NK-92 (cell line): ENCODE measurements around the gene ANKHD1.
"Not testable (repeated sequence)": the region's sequence is repeated elsewhere in the genome, so short reads cannot be mapped to it uniquely, and the experiment has no call there.

ENCODE experiments used
- DNase-seq: peaks from one replicate; lab custom pipeline; 2025; ENCODE audit not compliant: unreplicated experiment; lab: John Stamatoyannopoulos, UW

ANKHD1 gene

GRCh38 chr5:140420226-140420570 lies 18.6 kb downstream of the ANKHD1 start:
- no peak for DNase-seq

GRCh38 chr5:140420665-140421361 lies 19.2 kb downstream of the ANKHD1 start:
- DNase-seq: no peak

- not testable (repeated sequence) for DNase-seq
Measured at GRCh38 chr5:140421375-140421774, 19.7 kb downstream of the ANKHD1 start.

- DNase-seq: no peak
Measured at GRCh38 chr5:140423609-140424008, 22.0 kb downstream of the ANKHD1 start.

- DNase-seq: no peak
Measured at GRCh38 chr5:140424135-140424534, 22.5 kb downstream of the ANKHD1 start.

GRCh38 chr5:140427726-140428125 lies 26.1 kb downstream of the ANKHD1 start:
- DNase-seq: not testable (repeated sequence)

- no peak for DNase-seq
Measured at GRCh38 chr5:140429724-140430123, 28.1 kb downstream of the ANKHD1 start.

- DNase-seq: no peak
Measured at GRCh38 chr5:140432212-140432611, 30.6 kb downstream of the ANKHD1 start.

- no peak for DNase-seq
Measured at GRCh38 chr5:140432916-140433315, 31.3 kb downstream of the ANKHD1 start.

GRCh38 chr5:140457368-140457767 lies 55.7 kb downstream of the ANKHD1 start:
- not testable (repeated sequence) for DNase-seq

GRCh38 chr5:140466981-140467742 lies 65.5 kb downstream of the ANKHD1 start:
- no peak for DNase-seq

- no peak for DNase-seq
Measured at GRCh38 chr5:140468188-140468587, 66.6 kb downstream of the ANKHD1 start.

- DNase-seq: no peak
Measured at GRCh38 chr5:140469259-140469658, 67.6 kb downstream of the ANKHD1 start.

GRCh38 chr5:140480310-140481014 lies 78.8 kb downstream of the ANKHD1 start:
- DNase-seq: no peak

GRCh38 chr5:140481758-140482157 lies 80.1 kb downstream of the ANKHD1 start:
- DNase-seq: no peak

- DNase-seq: no peak
Measured at GRCh38 chr5:140483055-140483454, 81.4 kb downstream of the ANKHD1 start.

GRCh38 chr5:140488141-140488540 lies 86.5 kb downstream of the ANKHD1 start:
- DNase-seq: not testable (repeated sequence)

- DNase-seq: no peak
Measured at GRCh38 chr5:140488914-140489313, 87.3 kb downstream of the ANKHD1 start.

GRCh38 chr5:140497897-140498296 lies 96.3 kb downstream of the ANKHD1 start:
- DNase-seq: no peak

GRCh38 chr5:140498591-140498990 lies 97.0 kb downstream of the ANKHD1 start:
- DNase-seq: no peak

GRCh38 chr5:140502834-140503233 lies 101.2 kb downstream of the ANKHD1 start:
- DNase-seq: no peak

- no peak for DNase-seq
Measured at GRCh38 chr5:140509898-140510297, 108.3 kb downstream of the ANKHD1 start.
